HepG2 (cell line): ENCODE results near the gene LSM5. TPM values are rescaled to one million over a fixed set of nuclear protein-coding genes. Genes with fewer than 3 reads are reported as not detected.

Experiments used
- ATAC-seq: fragments of 200-7000 bp; cut with Tn5 transposase; 3 replicates; pipeline ENCODE4 v1.9.1; 2020; ENCODE audit warnings: mild to moderate bottlenecking, moderate library complexity
- BruUV-seq: library from RNA; stranded (reverse); fragments of 400-500 nt; replicated peaks from 2 replicates; lab custom pipeline; 2021; lab: Mats Ljungman, UMichigan
- CTCF ChIA-PET: fragments of 300-600 bp; formaldehyde crosslinking; extraction: SDS; loops from one replicate; lab custom pipeline; 2021; ENCODE audit warnings: low total read pairs, inconsistent platforms, low intra/inter-chr PET ratio; lab: Yijun Ruan, JAX
- POLR2A ChIA-PET: fragments of 350-600 bp; sonication (Branson Sonifier 250); formaldehyde crosslinking; loops from one replicate; lab custom pipeline; 2020; ENCODE audit warnings: antibody characterized with exemption, inconsistent platforms; lab: Yijun Ruan, JAX
- DNase-seq: peaks from one replicate; pipeline ENCODE4 v3.0.0-alpha.2; 2015; ENCODE audit warnings: low spot score
- FAIRE-seq: peaks from 3 replicates; lab custom pipeline; 2011; peaks lifted over from hg19 to GRCh38; lab: Jason Lieb, UNC
- H2AFZ ChIP-seq: one replicate; pipeline ENCODE4 v1.6.1; 2011; ENCODE audit warnings: low read length, inconsistent platforms
- H3K27ac ChIP-seq: fragments of 300-600 bp; 3 replicates; pipeline ENCODE4 v1.8.0; 2011; ENCODE audit warnings: mixed run types, mild to moderate bottlenecking, mixed read lengths, low read length, inconsistent platforms; ENCODE audit not compliant: insufficient read depth; ENCODE audit errors: extremely low read length
- H3K27me3 ChIP-seq, 2 experiments: fragments of 200-600 bp in 1 of 2; 2 replicates in 1 of 2; 3 replicates in 1 of 2; pipeline versions ENCODE4 v1.6.0 to v1.8.0; 2011; ENCODE audit warnings: low read length in 2 of 2, mild to moderate bottlenecking in 2 of 2, moderate library complexity in 2 of 2, inconsistent platforms in 1 of 2; ENCODE audit not compliant: insufficient read depth in 2 of 2, control insufficient read depth in 1 of 2
- H3K36me3 ChIP-seq, 2 experiments: fragments of 200-600 bp in 1 of 2; replicated peaks in 1 of 2; 2 replicates in 1 of 2; 3 replicates in 1 of 2; pipeline versions ENCODE4 v1.5.1 to v1.8.0; 2011; ENCODE audit warnings: low read length in 2 of 2, inconsistent platforms in 1 of 2; ENCODE audit not compliant: insufficient read depth in 2 of 2, control insufficient read depth in 1 of 2
- H3K4me1 ChIP-seq: 2 replicates; pipeline ENCODE4 v1.5.1; 2012; ENCODE audit warnings: low read length, inconsistent platforms; ENCODE audit not compliant: insufficient read depth
- H3K4me2 ChIP-seq: 2 replicates; pipeline ENCODE4 v1.6.0; 2011; ENCODE audit warnings: low read depth, low read length, inconsistent platforms
- H3K4me3 ChIP-seq, 3 experiments: fragments of 200-600 bp in 1 of 3; sonication (generic), shearing (Covaris generic) in 1 of 3; replicated peaks in 1 of 3; 2 replicates each; pipeline ENCODE4 v1.5.1; 2011 to 2016; ENCODE audit warnings: low read length in 3 of 3, inconsistent platforms in 2 of 3, low read depth in 2 of 3, mild to moderate bottlenecking in 2 of 3, control low read depth in 1 of 3, mixed read lengths in 1 of 3; ENCODE audit not compliant: insufficient read depth in 1 of 3
- H3K79me2 ChIP-seq: one replicate; pipeline ENCODE4 v1.6.1; 2011; ENCODE audit warnings: low read length, inconsistent platforms; ENCODE audit not compliant: insufficient read depth
- H3K9ac ChIP-seq: 2 replicates; pipeline ENCODE4 v1.6.0; 2011; ENCODE audit warnings: mild to moderate bottlenecking, low read depth, low read length, inconsistent platforms; ENCODE audit not compliant: insufficient read depth
- H3K9me3 ChIP-seq: 2 replicates; pipeline ENCODE4 v1.5.1; 2012; ENCODE audit warnings: mild to moderate bottlenecking, low read length
- H4K20me1 ChIP-seq: 2 replicates; pipeline ENCODE4 v1.6.0; 2011; ENCODE audit warnings: inconsistent platforms, mild to moderate bottlenecking, low read length, moderate library complexity; ENCODE audit not compliant: insufficient read depth
- FLYWCH1 ChIP-seq: sonication (generic); formaldehyde crosslinking; IDR thresholded peaks from 2 replicates; pipeline ENCODE4 v1.8.1; 2023; ENCODE audit warnings: mild to moderate bottlenecking, missing genetic modification reagents
- GFI1 ChIP-seq: sonication (generic); formaldehyde crosslinking; IDR thresholded peaks from 2 replicates; pipeline ENCODE4 v1.5.0; 2020; ENCODE audit warnings: missing genetic modification reagents, mild to moderate bottlenecking, borderline replicate concordance
- KIAA2018 ChIP-seq: sonication (generic); formaldehyde crosslinking; IDR thresholded peaks from 2 replicates; pipeline ENCODE4 v1.5.0; 2020; ENCODE audit warnings: mild to moderate bottlenecking, missing genetic modification reagents, borderline replicate concordance
- MLX ChIP-seq: IDR thresholded peaks from 2 replicates; pipeline ENCODE4 v1.6.1; 2016
- PRDM15 ChIP-seq: sonication (generic); formaldehyde crosslinking; IDR thresholded peaks from 2 replicates; pipeline ENCODE4 v1.4.0; 2020; ENCODE audit warnings: missing genetic modification reagents
- REL ChIP-seq: sonication (generic); formaldehyde crosslinking; conservative IDR thresholded peaks from 2 replicates; pipeline ENCODE4 v1.8.0; 2022; ENCODE audit warnings: mild to moderate bottlenecking, missing genetic modification reagents, moderate library complexity
- TEF ChIP-seq: sonication (generic); formaldehyde crosslinking; IDR thresholded peaks from 2 replicates; pipeline ENCODE4 v1.5.0; 2020; ENCODE audit warnings: missing genetic modification reagents
- ZNF333 ChIP-seq: sonication (generic); formaldehyde crosslinking; IDR thresholded peaks from 2 replicates; pipeline ENCODE4 v1.4.0; 2020; ENCODE audit warnings: mild to moderate bottlenecking, missing genetic modification reagents, borderline replicate concordance
- WGBS: methylation state at CpG from one replicate; pipeline ENCODE4 v1.1.6; 2017; ENCODE audit warnings: low lambda C conversion rate; 5-methylcytosine and 5-hydroxymethylcytosine counted together
- in situ Hi-C: cut with HindIII; loops from 2 replicates; pipeline ENCODE4 v1.10.0; 2017; ENCODE audit warnings: low pct_unique_long_range_greater_than_20kb; ENCODE audit not compliant: extremely low pct_ligation_motif_present
- intact Hi-C: fragments of 100-400 bp; cut with micrococcal nuclease; formaldehyde crosslinking; loops from one replicate; pipeline ENCODE4 v1.10.0; 2022; ENCODE audit not compliant: unreplicated experiment
- polyA plus RNA-seq, 8 experiments: library from polyadenylated mRNA; depleted of rRNA in 3 of 8; stranded (reverse) in 7 of 8; unstranded in 1 of 8; fragments of >200 nt; fragmentation: Illumina TruSeq in 4 of 8; extraction: Trizol in 4 of 8; gene quantifications; 2 replicates each; pipeline versions ENCODE4 v1.2.1 to v1.2.3, GENCODE V29; 2011 to 2016; ENCODE audit warnings: low read depth in 4 of 8, missing spikeins in 1 of 8, mixed read lengths in 1 of 8; ENCODE audit not compliant: insufficient read depth in 1 of 8
- total RNA-seq, 5 experiments: library from RNA; depleted of rRNA; stranded (reverse); fragments of >200 nt; fragmentation: Illumina TruSeq; extraction: Trizol; gene quantifications; 2 replicates each; pipeline ENCODE4 v1.2.3, GENCODE V29; 2016; ENCODE audit warnings: low read depth in 1 of 5
- TF ChIP-seq, protein P1 (sequence below): sonication (generic); formaldehyde crosslinking; conservative IDR thresholded peaks from 2 replicates; pipeline ENCODE4 v1.8.0; 2022; ENCODE audit warnings: low read depth, missing genetic modification reagents

The LSM5 gene
- total and polyA plus RNA-seq, 2 of the 13 experiments (the other 11 are each of a cell fraction or from before 2014, with no cell fraction given): 30.3 to 183 TPM

DNA sequence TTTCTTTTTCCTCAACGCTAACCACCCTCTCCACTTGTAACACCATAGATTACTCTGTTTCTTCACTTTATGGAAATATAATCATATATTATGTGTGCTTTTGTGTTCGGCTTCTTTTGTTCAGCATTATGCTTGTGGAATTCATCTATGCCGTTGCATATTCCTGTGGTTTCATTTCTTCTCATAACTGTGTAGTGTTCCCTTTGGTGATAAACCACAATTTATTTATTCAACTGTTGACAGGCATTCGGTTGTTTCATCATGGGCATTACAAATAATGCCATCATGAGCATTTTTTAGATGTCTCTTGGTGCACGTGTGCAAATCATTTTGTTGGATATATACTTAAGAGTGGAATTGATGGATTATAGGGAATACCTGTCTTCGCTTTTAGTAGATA, 17.2 kb upstream of the LSM5 start:
- Histone ChIP-seq H3K27ac (no peak overlapping the region), H3K4me2 (no peak overlapping the region), H3K9me3 (no peaks in the 10 kb centered on the region), H2AFZ (no peak overlapping the region), H3K9ac (no peak overlapping the region), H3K36me3 (peaks cover 6 to 8% of the 10 kb centered on the region in 2 experiments; a peak in 4 of 5 replicates), H3K4me1 (peaks cover 15% of the 10 kb centered on the region; the same call in 1 of the 2 replicates), H3K27me3 (no peaks in the 10 kb centered on the region), H4K20me1 (peaks cover 25% of the 10 kb centered on the region), H3K4me3 (no peak overlapping the region), H3K79me2 (peaks cover 88% of the 10 kb centered on the region)
- in situ Hi-C loops: no loop called here
- BruUV-seq: no TSS peak
- 98% methylated on average over 6 of the region's 6 CpGs for WGBS
- FAIRE-seq (no peak), ATAC-seq (no peak), DNase-seq (no peak)
- ChIA-PET CTCF (no interaction called here), POLR2A (interaction anchor here (1.6 kb wide), 1 partner anchor 12 kb away, joined by 6 read pairs; the partner anchor contains the start of gene AVL9)
- intact Hi-C loops: no loop called here
- TF ChIP-seq FLYWCH1 (no peak), ZNF333 (no peak), GFI1 (no peak), MLX (CRISPR knock-in tag) (no peak), REL (CRISPR knock-in tag) (no peak), PRDM15 (CRISPR knock-in tag) (no peak), TEF (no peak), KIAA2018 (CRISPR knock-in tag) (no peak)
- TF ChIP-seq, protein P1, sequence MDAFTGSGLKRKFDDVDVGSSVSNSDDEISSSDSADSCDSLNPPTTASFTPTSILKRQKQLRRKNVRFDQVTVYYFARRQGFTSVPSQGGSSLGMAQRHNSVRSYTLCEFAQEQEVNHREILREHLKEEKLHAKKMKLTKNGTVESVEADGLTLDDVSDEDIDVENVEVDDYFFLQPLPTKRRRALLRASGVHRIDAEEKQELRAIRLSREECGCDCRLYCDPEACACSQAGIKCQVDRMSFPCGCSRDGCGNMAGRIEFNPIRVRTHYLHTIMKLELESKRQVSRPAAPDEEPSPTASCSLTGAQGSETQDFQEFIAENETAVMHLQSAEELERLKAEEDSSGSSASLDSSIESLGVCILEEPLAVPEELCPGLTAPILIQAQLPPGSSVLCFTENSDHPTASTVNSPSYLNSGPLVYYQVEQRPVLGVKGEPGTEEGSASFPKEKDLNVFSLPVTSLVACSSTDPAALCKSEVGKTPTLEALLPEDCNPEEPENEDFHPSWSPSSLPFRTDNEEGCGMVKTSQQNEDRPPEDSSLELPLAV (CRISPR knock-in tag): no peak
